DMS 273 treated with DMSO at 0.1 percent for 48 hours (cell line): Measurements from ENCODE around the gene PDCD7.
"Not testable (repeated sequence)": the region's sequence is repeated elsewhere in the genome, so short reads cannot be mapped to it uniquely, and the experiment has no call there.

ENCODE experiments used
- DNase-seq: peaks from one replicate; lab custom pipeline; 2025; lab: John Stamatoyannopoulos, UW

PDCD7 gene

DNA sequence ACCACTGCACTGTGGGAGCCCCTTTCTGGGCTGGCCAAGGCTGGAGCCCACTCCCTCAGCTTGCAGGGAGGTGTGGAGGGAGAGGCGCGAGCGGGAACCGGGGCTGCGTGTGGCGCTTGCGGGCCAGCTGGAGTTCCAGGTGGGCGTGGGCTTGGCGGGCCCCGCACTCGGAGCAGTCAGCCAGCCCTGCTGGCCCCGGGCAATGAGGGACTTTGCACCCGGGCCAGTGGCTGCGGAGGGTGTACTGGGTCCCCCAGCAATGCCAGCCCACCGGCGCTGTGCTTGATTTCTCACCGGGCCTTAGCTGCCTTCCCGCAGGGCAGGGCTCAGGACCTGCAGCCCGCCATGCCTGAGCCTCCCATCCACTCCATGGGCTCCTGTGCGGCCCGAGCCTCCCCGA is 58.7 kb downstream of the PDCD7 start:
- not testable (repeated sequence) for DNase-seq

DNA sequence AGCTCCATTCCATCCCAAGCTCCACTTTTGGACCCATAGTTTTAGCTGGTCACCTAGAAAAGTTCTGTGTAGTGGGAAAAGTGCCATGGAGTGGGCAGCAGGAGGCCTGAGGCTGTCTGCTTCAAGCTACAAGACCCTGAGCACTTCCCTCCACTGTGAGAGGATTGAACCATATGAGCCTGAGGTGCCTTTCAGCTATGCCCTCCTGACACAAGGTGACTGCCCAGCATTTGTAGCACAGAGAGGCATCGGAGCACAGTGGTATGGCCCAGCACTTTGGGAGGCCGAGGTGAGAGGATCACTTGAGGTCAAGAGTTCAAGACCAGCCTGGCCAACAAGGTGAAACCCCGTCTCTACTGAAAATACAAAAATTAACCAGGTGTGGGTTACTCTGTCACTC is 61.0 kb downstream of the PDCD7 start:
- no peak for DNase-seq

DNA sequence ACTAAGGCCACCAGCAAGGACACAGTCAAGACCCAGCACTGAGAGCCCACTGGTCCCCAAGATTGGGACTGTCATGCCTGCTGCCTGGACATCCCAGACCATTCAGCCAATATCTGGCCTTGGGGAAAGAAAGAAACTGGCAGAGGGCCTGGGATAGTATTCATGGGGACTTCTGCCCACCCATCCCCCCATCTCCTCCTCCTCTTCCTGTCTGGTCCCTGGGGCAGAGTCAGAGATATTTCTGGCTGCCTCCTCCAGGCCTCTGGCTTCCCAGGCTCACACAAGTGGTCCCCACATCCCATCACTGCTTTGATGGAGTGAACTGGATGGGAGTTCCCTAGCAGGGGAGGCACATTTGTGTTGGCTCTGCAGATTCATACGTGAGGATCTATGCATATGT is 61.6 kb downstream of the PDCD7 start:
- no peak for DNase-seq

DNA sequence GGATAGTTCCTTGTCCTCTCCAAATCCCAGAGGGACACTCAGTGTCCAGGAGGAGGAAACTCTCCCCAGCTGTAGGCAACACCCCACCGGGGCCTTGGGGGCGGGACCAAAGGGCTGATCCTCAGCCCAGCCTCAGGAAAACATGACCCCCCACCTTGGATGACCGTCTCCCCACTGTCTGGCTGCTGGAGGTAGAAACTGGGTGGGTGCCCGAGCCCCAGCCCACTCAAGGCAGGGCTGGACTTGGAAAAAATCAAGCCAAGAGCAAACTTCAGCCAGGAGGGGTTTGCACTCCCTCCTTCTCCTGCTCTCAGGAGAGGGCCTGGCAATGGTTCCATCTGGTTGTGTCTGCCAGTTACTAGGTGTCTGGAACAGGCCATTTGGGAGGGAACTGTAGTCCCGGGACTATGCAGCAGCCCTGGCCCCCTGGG is 62.2 kb downstream of the PDCD7 start:
- no peak for DNase-seq

DNA sequence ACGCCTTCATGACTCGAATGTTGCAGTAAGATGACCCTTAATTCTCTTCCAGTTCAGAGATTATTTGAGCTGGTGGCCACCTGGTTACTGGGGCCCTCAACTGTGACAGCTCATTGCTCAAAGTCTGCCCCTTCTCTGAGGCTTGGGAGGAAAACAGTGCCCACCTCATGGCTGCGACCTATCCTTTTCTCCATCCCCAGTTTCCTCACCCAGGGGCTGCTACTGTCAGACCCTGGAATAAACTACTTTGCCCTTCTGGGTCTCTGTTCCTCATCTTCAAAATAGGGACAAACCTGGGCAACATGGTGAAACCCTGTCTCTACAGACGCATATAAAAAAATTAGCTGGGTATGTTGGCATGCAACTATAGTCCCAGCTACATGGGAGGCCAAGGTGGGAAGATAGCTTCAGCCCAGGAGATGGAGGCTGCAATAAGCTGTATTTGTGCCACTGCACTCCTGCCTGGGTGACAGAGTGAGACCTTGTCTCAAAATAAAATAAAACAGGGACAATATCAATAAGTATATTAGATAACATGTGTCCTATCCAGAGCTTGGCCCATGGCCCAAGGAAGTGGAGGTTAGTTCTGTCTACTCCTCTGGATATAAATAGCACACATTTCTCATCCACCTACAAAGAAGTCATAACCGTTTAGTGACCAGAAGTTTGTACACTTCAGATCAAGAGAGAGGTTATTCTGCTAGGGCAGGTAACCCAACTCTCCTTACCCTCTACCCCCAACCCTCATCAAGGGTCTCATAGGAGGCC is 63.6 kb downstream of the PDCD7 start:
- DNase-seq: no peak

DNA sequence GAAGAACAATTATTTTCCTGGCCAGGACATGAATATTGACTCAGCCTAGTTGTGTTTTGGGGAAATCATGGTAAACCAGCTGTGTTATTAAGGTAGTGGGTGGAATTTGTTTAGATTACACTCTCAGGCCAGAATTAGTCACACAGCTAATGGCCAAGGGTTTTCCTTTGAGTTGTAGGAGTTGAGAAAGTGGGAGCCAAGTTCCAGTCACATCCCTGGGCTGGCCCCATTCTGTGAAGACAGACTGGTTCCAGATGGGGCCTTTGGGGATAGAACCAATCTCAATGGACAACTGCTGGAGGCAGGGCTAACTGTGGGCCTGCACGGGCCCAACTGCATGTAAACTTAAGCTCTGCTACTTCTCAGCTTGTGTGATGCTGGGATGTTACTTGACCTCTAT is 64.4 kb downstream of the PDCD7 start:
- no peak for DNase-seq

DNA sequence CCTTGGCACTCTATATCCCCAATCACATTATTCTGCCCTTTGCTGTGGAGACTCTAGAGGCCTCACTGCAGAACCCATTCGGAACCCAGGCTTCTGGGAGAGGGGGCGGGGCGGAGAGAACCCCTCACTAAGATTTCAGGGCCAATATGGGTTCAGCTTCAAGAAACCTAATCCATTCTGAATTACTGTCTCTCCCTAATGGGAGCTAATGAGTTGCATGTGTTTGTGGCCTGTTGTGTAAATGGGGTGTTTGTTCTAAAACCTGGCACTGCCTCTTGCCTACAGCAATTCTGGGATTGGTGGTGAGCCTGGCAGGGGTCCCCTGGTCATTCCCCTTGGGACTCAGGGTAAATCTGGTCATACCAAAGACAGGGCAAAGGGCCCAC is 65.2 kb downstream of the PDCD7 start:
- DNase-seq: no peak

DNA sequence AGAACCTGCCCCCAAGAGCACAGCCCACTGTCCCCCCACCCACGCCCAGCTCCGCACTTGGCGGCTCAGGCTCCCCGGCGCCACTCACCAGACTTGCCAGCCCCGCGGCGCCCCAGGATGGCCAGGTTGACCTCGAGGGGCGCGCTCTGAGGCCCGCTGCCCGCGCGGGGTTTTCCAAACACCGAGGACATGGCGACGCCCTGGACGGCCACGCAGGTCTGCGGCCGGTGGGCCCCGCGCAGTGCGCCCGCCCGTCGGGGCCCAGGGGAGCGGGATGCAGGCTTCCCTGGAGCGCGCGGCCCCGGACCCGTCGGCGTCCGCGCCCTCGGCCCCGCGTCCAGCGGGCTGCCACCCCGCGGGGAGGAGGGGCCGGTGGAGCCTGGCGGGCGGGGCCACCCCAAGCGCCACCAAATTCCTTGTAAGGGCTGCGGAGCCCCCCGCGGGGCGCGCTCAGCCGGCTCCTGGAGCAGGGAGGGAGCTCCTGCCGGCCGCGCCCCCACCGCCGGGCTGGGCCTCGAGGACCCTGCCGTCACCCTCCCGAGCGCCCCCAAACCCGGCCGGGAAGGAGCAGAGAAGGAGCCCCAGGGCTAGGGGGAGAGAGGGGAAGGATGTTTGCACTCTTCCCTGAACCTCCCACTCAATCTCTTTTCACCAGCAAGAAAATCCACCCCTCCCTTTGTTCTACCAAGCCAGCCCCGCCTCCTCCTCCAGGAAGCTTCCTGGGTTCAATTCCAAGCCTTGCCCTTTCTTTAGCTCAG is 65.8 kb downstream of the PDCD7 start, which contains the start of gene RASL12:
RASL12 (minus strand) TSS at position 347 of the 758 bp plus-strand sequence; CDS start at position 191, 156 bp downstream.
- no peak for DNase-seq
